ENCODE measurements around the gene MYRIP.

- no peak for TF ChIP-seq POLR2AphosphoS5 (IDR thresholded peaks at IDR 0.05)
- TF ChIP-seq CTCF (IDR thresholded peaks at IDR 0.05) = no peak
- TF ChIP-seq POLR2A (IDR thresholded peaks at IDR 0.05) = no peak
These were observed 361.0 kb downstream of the MYRIP start for GRCh38 chr3:40170395-40170794.
